ENCODE data around the gene PEX11A.

The PEX11A gene

DNA sequence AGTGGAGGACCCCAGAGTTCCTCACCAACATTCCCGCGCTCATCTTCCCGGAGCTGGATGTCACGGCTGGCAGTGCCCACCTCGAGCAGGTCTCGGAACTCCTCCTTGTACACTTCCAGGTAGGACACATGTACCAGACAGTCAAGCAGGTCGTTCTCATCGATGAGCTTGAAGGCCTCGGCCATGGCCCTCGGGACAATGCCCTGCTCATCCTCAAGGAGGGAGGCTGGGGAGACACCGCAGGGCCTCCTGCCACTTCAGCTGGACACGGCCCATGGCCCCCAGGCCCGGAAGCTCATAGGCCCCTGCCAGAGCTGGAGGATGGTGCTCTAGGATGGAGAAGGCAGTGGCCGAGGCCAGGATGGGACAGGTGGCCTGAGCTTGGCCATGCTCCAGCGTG, 40.8 kb downstream of the PEX11A start:
- intact Hi-C loops (cut with DNase I; ENCODE audit: low total_unique reads), result loop anchor here (5.0 to 10.0 kb wide), 2 partner anchors 55 to 103 kb away; partner anchors contain the start of gene MESP1
- H3K9me3 ChIP-seq, result no peaks in the 10 kb centered on the region
- TF ChIP-seq, protein P1, sequence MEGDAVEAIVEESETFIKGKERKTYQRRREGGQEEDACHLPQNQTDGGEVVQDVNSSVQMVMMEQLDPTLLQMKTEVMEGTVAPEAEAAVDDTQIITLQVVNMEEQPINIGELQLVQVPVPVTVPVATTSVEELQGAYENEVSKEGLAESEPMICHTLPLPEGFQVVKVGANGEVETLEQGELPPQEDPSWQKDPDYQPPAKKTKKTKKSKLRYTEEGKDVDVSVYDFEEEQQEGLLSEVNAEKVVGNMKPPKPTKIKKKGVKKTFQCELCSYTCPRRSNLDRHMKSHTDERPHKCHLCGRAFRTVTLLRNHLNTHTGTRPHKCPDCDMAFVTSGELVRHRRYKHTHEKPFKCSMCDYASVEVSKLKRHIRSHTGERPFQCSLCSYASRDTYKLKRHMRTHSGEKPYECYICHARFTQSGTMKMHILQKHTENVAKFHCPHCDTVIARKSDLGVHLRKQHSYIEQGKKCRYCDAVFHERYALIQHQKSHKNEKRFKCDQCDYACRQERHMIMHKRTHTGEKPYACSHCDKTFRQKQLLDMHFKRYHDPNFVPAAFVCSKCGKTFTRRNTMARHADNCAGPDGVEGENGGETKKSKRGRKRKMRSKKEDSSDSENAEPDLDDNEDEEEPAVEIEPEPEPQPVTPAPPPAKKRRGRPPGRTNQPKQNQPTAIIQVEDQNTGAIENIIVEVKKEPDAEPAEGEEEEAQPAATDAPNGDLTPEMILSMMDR (IDR thresholded peaks at IDR 0.05), result no peak
- peaks cover 0 to 48% (median 19%) of the 10 kb centered on the region in 3 donors for H3K36me3 ChIP-seq
- H3K27me3 ChIP-seq, result no peaks in the 10 kb centered on the region
- H3K4me3 ChIP-seq, result no peak overlapping the region
- peaks cover 0 to 12% (median 5%) of the 10 kb centered on the region in 4 donors for H3K4me1 ChIP-seq
- DNase-seq, result peak; percentile 10 to 59
- H3K27ac ChIP-seq, result no peak overlapping the region

DNA sequence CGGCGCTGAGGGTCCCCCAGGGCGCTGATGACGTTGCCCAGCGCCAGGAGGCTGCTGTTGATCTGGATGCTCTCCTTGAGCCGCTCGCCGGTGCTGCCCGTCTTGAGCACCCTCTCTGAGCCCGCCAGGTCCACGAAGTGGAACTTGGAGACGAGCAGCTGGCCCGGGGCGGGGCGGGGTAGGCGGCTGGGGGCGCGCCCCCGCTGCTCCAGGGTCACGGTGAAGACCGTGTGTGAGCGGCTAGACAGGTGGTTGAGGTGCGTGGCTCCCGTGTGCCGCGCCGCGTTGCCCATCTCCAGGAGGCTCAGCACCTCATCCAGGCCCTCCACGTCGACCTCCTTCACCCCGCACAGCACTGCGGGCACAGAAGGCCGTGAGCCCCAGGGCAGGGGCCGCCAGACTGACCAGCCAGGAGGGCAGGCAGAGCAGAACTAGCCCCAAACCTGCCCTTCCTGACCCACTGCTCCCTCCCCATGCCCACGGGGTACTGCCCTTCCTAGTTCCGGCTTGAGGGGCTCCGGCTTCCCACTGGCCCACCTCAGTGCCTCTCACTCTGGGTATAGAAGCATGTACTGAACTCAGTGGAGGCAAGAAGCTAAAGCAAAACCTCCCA, 41.4 kb downstream of the PEX11A start:
- TF ChIP-seq, protein P1 (IDR thresholded peaks at IDR 0.05), result no peak
- Histone ChIP-seq H3K36me3 (peaks cover 0 to 54% (median 21%) of the 10 kb centered on the region in 3 donors), H3K4me3 (no peak overlapping the region), H3K4me1 (peaks cover 0 to 6% (median 3%) of the 10 kb centered on the region in 4 donors), H3K9me3 (no peaks in the 10 kb centered on the region), H3K27me3 (no peaks in the 10 kb centered on the region), H3K27ac (no peak overlapping the region)
- DNase-seq, result peak; percentile 16 to 64
- intact Hi-C loops (cut with DNase I; ENCODE audit: low total_unique reads), result loop anchor here (5.0 to 10.0 kb wide), 2 partner anchors 56 to 103 kb away; partner anchors contain the start of gene MESP1

DNA sequence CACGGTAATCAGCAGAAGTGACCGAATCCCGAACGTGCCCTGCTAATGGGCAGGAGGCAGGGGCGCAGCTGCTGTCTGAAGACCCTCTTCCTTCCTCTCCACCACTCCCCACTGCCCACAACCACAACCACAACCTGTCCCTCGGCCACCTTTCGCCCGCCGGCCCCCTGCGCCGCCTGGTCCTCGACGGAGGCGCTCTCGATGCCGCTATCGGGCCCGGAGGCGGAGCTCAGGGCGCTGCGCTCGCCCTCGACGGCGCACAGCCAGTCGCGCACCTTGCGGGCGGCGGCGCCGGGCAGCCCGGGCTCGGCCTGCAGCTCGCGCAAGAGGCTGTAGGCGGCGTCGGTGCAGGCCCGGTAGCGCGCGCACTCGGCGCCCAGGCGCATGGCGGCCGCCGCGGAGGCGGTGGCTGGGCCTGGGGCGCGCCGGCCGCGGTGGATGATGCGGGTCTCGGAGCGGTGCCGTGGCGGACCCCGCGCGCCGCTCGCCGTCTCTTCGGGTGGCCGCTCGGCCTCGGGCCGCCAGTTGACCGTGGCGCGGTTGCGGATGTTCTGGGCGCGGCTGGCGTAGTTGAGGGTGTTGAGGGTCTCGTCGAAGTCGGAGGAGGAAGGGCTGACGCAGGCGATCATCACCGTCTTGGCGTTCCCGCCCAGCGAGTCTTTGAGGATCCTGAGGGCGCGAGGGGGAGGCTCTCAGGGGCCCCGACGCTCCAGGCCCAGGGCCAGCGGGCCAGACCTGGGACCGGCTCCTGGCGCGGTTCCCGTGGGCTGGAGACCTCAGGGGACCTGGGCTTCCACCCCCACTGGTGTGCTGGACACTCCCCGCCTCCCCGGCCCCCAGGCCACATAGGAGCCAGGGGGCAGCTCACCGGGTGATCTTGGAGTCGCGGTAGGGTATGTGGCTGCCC, 42.2 kb downstream of the PEX11A start:
- TF ChIP-seq, protein P1 (IDR thresholded peaks at IDR 0.05), result no peak
- Histone ChIP-seq H3K9me3 (no peaks in the 10 kb centered on the region), H3K36me3 (peaks cover 0 to 56% (median 21%) of the 10 kb centered on the region in 3 donors), H3K4me3 (no peak overlapping the region), H3K4me1 (peaks cover 0 to 6% (median 0%) of the 10 kb centered on the region in 4 donors), H3K27me3 (no peaks in the 10 kb centered on the region), H3K27ac (no peak overlapping the region)
- intact Hi-C loops (cut with DNase I; ENCODE audit: low total_unique reads), result loop anchor here (5.0 to 10.0 kb wide), 2 partner anchors 56 to 104 kb away; partner anchors contain the start of gene MESP1
- DNase-seq, result peak; percentile 15 to 49

DNA sequence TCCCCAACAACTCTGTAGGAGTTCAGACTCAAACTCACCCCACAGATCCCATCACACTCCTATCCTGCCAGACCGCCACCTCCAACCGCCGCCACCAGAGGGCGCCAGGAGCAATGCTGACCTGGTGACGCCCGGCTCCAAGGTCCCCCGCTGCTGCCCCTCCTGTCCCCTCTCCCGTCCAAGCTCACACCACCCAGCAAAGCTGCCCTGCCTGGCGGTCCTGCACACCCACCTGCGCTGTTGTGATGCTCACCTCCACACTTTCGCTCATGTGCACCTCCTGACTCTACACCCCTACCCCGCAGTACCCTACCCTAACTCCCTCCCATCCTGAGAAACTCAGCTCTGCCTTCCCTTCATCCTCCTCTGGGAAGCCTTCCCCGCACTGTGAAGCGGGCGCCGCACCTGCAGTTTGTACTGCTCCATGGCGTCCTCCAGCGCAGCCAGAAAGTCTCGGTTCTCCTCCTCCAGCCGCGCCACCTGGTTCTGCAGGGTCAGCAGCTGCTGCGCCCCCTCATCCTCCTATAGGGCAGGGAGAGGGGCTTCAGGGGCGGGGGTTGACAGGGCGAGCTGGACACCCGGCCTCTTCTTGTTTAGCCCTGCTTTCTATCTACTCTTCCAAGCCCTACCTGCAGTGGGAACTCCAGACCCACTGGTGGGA, 43.2 kb downstream of the PEX11A start:
- Histone ChIP-seq H3K4me3 (no peak overlapping the region), H3K4me1 (peaks cover 0 to 6% (median 0%) of the 10 kb centered on the region in 4 donors), H3K27me3 (no peaks in the 10 kb centered on the region), H3K36me3 (peaks cover 0 to 62% (median 28%) of the 10 kb centered on the region in 3 donors), H3K27ac (no peak overlapping the region), H3K9me3 (no peaks in the 10 kb centered on the region)
- TF ChIP-seq, protein P1 (IDR thresholded peaks at IDR 0.05), result peak; percentile 88 to 93
- peak; percentile 86 for DNase-seq
- intact Hi-C loops (cut with DNase I; ENCODE audit: low total_unique reads), result loop anchor here (5.0 to 10.0 kb wide), 2 partner anchors 57 to 105 kb away; partner anchors contain the start of gene MESP1
